ENCODE results near the gene PTPRT.

The PTPRT gene

DNA sequence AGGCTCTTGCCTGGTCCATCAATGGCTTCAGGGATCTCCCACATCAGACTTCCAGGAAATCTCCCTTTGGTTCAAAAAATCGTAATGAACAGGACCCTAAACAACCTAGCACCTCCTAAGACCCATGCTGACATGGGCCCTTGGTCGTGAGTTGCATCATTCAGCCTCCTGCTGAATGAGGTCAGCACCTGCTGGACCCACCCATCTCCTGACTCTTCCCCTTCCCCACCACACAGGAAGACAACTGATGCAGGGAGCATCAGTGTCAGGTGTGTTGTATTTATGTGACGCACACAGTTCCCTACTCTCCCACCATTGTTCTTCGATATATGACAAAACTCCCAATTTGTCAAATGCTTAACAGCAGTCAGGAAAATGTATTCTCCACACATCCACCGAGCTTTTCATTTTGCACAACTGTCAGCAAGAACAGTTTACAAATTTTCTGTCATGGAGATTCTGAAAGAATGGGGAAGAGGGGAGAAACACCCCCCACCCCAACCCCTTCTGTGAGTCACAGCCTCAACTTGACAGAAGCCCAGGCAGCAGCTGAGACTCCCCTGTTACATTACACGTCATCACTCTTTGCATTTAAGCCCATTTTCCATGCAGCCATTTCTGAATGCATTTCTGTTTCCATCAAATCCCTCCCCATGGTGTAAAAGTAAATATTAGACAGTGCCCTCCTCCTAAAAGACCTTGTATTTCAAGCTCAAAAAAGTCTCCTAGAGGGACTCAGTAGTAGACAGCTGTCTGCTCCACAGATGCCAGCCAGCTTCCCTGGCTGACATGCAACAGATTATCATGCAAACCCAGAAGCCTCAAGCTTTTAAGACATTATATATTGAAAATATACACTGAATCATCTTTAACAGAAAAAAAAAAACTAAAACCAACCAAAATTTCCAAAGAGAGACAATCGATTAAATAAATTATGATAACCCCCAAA, 577.5 kb downstream of the PTPRT start:
- DNase-seq (ENCODE audit: low spot score) = no peak

DNA sequence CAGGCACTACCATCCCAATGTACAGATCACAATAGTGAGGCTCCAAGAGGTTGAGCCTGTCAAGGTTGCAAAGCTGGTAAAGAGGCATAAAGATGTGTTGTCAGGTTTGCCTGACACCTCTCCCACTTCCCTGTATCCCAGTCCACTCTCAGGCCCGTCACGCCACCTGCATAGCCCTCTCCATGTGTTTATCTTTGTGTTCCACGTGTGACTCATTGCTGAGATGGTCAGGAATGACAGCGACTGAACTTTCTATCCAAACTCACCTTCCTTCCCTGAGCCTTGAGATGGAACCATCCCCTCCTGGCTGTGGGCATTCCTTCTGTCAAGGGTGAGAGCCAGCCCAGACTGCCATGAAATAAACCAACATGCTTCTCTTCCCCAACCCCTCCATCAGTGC, 578.3 kb downstream of the PTPRT start:
- no peak for DNase-seq (ENCODE audit: low spot score)

DNA sequence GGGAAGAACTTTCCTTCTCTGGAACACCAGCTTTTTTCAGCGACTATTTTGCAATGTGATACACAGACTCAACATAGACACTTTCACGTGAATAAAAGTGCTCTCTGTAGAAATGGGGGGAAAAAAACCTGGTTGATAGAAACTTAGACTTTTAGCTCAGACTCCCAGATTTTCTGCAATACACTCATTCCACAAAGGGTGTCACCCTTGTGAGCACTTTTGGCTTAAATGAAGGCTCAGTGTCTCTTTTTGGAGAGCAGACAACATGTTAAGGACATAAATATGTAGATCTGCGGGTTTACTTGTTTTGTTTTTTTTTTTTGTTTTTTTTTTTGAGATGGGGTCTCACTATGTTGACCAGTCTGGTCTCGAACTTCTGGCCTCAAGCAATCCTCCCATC, 579.6 kb downstream of the PTPRT start:
- DNase-seq (ENCODE audit: low spot score) = no peak

DNA sequence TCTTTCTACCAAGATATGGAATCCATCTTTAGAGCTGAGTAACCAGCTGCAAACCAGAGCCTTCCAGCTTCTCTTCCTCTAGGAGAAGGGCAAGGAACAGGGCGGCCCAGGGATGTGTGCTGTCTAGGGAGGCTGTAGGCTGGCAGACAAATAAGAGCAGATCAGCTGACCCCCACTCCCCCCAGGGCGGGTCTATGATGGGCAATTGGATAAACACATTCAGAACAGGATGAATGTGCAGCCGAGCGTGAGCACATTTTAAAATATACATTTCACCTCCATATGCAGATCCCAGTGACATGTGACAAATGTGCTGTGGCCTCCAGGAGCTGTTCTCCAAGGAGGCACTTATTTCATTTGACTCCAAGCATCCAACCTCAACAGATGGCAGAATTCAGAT, 580.1 kb downstream of the PTPRT start:
- no peak for DNase-seq (ENCODE audit: low spot score)

DNA sequence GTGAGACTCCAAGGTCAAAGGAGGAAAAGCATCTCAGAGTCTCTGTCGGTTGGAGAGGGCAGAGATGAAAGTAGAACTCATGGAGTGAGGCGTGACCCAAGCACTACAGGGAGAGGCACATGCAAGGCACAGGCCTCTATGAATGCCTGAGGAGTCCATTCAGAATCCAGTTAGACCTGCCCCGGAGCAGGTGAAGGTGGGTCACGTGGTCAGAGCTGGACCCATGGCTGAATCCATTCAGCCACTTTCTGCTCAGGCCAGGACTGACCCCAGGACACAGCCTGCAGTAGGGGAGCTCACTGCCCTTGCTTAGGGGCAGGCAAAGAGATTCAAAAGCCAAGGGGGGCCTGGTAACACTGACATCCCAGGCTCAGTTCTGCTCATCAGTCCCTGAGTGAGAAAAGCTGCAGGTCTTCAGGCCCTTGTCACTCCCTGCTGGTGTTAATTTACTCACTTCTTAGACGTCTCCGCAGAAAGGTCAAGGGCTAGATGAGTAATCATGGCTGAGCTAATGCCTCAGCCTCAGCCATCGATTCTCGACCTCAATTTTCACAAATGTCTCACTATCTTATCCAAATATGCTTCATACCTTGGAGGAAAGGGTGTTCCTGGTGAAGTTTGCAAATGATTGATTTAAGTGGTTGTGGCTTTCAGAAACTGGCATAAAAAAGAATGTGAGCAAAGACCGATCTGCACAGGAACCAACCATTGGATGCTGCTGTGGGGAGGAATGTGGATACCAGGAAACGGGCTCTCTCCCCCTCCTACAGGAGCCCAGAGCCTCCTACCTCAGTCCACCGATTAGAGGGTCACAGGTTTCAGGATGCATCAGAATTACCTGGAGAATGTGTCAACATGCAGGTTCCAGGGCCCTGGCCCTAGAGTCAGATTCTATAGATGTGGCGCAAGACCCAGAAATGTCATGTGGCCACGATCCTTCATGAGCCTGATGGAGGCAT, 584.4 kb downstream of the PTPRT start:
- DNase-seq (ENCODE audit: low spot score) = no peak

DNA sequence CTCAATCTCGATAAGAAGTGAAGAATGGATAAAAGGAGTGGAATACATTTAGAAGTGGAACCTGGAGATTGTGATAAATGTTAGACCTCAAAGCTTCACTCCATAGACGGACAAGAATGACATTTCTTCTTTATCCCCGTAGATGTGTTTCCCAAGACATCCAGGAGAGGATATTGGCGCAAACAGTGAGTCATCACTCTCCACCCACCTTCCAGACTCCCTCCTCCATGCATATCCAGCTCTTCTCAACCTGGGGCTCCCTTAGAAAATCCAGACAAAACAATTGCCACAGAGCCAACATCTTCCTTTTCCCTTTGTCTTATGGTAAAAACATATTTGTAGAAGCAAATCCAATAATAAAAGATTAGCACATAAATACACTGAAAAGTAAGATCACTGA, 586.1 kb downstream of the PTPRT start:
- DNase-seq (ENCODE audit: low spot score) = no peak

DNA sequence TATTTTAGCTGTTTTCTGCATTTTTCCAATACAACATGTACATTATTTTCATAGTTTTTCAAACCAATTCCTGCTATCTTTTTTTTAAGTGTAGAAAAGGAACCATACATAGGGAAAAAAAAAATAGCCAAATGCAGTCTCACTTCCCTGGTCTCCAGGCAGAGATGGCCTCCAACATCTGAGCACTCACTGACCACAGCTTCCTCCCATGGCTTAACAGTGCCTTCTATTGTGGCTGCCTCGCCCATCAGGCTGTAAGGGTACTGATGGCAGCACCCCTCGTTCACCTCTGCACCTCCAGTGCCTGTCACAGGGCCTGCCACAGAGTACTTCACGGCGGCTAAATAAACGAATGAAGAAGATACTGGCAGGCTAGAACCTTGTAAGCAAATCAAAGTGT, 591.1 kb downstream of the PTPRT start:
- no peak for DNase-seq (ENCODE audit: low spot score)

DNA sequence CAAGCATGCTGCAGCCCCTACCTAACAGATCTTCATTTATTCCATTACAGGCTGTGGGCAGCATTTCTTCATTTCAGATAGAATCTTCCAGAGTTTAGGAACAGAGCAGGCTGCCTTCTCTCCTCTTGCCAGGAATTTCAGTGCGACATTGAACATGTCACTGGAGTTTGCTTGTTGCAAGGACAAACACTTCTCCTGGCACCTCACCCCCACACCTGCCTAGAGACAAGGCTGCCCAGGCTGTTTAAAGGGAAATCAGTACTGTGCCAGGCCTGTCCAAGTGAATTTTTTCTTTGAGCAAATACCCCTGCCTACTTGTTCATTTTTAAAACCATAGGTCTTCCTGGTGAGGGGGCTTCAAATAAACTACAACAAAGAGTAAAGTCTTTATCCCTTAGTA, 594.1 kb downstream of the PTPRT start:
- no peak for DNase-seq (ENCODE audit: low spot score)

DNA sequence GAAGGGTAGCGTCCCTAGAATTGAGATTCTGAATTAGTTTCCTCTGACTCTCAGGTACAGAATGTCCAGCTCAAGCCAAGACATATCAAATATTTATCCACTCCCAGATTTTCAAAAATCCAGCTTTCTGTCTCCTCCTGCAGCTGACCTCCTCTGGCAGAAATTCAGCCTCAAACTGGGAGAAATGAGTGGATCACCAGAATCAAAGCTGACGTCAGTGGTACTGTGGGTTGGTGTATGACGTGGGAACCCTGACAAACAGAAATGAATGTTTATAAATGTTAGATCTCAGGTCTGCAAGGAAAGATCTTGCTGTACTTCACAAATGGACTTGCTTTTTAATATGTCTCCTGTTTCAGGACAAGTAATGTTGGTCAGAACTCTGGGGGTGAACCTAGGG, 595.0 kb downstream of the PTPRT start:
- DNase-seq (ENCODE audit: low spot score) = no peak

DNA sequence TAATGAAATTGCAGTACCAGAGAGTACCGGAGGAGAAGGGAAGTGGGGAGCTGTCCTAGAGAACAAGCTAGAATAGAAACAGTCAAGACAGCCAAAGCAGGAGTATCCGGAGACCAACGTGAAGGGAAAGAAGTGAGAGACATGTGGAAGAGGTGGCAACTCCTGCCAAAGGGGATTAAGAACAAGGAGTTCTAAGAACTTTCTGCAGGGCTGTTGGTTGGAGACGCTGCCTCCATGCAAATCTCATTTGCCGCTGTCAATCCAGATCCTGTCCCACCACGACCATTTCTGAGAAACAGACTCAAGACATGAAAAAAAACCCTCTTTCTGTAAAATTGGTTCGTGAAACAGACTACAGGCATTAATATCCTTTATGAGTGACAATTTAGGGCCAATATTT, 595.7 kb downstream of the PTPRT start:
- DNase-seq (ENCODE audit: low spot score) = no peak

DNA sequence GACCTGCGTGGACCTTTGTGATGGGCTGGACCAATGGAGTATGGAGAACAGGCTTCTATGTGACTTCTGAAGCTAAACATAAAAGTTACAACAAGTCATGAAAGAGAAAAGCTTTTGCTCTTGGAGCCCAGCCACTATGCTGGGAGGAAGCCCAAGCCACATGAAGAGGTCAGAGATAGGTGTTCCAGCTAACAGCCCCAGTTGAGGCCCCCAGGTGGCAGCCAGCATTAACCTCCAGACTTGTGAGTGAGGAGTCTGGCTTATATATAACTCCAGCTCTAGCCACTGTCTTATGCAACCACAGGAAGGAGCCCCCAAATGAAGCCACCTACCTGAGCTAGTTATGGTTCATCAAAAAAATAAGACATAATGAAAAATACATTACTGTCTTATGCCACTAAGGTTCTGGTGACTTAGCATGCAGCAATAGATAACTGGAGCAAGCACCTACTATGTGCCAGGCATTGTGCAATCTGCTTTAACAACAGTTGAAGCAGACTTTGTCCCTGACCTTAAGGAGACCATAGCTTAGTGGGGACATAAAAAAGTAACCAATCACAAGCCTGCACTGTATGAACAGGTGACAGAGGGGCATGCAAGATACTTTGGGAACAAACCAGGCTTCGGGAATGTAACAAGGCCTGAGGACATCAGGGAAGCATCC, 599.6 kb downstream of the PTPRT start:
- DNase-seq (ENCODE audit: low spot score) = no peak

DNA sequence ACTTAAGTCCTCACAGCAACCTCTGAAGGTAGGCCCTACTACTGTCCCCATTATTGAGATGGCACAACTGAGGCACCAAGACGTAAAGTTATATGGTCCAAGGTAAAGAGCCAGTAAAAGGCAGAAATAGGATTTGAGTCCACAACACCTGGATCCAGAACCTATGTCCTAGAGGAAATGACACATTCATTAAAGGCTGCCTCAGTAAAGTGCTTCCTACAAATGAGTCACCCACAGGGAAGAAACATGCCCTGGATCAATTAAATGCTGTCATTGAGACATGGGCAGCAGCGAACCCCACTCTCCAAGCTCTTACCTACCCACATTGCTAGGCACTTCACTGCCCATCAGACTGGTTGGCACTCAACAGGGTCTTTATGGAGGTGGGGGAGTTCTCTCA, 600.9 kb downstream of the PTPRT start:
- DNase-seq (ENCODE audit: low spot score) = no peak

DNA sequence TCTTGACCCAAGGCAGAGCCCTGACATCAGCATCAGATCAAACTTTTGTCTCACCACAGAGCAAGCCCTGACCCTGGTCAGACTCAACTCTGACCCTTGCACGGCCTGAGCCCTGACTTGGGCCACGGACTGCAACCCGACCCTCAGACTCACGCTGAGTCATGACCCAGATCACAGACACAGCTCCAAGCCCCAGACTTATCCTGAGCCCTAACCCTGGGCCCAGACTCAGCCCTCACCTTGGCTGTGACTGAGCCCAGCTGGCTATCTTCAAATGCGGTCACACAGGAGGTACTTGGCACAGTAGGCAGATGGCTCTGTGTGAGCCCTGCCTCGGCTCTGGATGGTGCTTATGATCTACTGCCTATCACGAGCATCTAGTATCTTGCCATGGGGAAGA, 602.3 kb downstream of the PTPRT start:
- DNase-seq (ENCODE audit: low spot score) = no peak

DNA sequence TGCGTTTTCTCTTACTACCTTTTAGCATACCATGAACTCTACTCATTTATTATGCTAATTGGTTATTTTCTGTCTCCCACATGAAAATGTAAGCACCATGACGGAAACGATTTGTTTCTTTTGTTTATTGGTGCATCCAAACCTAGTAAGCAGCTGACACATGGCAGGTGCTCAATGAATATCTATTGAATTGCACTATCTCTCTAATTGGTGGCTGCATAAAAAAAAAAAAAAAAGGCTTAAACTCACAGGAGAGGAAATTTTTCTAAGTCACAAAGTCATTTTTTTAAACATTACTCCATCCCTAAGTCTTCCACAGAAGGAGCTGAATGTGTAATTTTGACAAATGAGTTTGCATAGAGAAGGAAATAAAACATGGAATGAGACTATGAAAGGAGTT, 608.4 kb downstream of the PTPRT start:
- no peak for DNase-seq (ENCODE audit: low spot score)

DNA sequence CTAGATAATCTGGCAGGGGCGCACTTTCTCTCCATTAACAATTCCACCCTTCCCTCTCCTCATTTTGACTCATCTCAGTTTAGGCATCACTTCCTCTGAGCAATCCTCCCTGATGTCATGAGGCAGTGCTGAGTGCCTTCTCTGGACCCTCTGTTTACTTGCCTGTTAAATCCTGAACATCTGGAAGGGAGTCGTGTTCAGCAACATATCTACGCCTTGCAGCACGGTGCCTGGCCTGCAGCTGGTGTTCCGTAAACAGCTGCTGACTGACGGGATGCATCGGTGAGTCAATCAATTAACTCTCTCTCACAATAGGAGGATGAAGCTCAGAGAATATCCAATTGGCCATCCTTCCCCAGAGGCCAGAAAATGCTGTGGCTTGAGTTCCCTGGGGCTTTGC, 613.5 kb downstream of the PTPRT start:
- DNase-seq (ENCODE audit: low spot score) = no peak

DNA sequence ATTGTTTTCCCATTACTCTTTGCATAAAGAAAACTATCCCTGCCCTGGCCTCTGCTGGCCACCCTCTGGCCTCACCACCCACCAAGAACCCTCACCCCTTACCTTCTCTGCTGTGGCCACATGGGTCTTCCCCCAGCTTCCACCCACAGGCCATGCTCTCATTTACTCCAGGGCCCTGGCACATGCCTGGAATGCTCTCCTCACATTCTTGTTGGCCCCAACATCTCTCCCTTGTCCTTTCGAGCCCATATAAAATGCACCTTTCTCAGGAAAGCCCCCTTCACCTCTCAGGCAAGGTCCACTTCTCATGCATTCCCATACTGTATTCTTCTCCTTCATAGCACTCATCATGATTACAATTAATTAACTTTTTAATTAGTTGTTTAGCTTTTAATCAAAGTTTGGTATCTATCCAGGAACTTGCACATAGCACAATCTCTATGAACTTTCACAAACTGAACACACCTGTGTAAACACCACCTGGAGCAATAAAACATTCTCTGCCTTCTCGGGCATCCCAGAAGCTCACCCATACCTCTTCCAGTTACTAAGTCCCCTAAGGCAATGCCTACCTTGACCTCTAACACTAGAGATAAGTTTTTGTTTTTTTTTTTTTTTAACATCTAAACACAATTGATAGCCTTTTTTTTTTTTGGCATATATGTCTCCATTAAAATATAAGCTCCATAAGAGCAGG, 617.2 kb downstream of the PTPRT start:
- no peak for DNase-seq (ENCODE audit: low spot score)

DNA sequence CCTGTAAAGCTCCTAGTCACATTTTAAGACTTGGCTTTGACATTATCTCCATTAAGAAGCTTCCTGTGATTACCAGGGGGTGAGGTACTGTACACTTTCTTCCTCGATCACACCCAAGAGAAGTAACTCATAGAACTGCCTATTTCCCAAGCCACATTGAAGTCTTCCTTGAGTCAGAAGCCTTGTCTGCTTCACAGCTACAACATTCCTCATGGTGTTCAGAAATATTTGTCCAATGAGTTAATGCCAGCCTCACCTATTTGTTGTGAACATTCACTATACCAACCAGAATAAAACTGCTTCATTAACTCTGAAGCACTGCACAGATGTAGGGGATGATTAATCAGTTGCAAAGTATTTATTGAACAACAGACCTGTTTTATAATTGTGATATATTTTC, 622.3 kb downstream of the PTPRT start:
- DNase-seq (ENCODE audit: low spot score) = no peak

DNA sequence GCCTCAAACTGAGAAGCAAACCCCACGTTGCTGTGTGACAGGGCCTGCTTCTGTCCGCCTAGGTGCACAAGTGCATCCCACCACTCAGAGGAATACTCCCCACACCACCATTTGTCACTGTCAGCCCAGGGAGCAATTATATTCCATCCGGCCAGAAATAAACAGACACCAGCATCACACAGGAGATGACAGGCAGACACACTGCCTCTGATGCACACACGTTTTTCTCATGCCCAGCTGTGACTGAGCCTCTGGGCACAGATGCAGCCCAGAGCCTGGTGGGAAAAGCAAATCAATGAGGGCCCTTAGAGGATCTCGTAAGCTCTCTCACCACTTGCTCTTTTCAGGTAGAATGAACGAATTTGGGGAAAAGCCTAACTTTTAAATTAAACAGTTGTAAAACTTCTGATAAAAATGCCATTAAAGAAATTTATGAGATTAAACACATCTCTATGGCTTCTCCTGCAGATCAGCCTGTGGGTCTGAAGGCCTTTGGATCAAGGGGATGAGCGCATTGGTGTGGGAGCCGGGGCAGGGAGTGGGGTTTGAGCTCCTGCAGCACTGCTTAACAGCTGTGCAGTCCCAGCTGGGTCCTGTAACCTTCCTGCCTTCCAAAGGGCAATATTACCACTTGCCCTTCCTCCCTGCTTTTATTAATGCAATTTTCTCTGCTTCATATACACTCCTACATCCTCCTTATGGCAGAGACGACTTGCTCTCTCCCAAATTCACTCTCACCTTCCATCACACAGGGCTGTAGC, 624.3 kb downstream of the PTPRT start:
- no peak for DNase-seq (ENCODE audit: low spot score)

DNA sequence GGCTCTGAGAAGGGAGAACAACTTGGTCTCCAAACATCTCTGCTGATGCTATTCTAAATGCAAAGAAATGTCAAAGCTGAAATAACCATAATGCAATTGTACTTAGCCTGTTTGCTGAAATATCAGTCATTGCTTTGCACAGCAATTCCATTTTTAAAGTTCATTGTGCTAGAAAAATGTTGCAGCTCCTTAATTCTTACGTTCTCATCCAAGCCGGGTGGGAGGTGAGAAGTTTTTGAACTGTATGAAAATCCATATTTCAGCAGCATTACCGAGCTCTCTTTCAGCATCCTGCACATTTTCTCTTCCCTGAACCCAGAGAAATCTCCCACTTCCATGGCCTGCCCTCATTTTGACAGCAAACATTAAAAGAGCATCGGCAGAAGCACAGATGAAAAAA, 630.0 kb downstream of the PTPRT start:
- DNase-seq (ENCODE audit: low spot score) = no peak

DNA sequence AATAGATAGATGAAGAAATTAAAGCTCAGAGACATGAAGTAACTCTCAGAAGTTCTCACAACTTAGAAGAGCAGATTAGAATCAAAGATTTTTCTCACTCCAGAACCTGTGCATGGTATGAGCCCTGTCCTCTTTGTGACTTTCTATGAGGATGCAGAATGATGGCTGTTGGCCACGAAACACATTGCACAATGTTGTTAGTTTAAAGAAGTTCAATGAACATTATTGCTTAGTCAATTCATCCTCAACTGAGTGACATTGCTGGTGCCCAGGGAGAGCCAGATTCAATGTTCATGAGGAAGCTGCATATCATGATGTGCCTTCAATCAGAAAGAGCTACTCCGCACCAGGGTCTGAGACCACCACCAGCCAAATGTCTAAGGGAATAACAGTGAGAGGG, 633.1 kb downstream of the PTPRT start:
- DNase-seq (ENCODE audit: low spot score) = no peak

DNA sequence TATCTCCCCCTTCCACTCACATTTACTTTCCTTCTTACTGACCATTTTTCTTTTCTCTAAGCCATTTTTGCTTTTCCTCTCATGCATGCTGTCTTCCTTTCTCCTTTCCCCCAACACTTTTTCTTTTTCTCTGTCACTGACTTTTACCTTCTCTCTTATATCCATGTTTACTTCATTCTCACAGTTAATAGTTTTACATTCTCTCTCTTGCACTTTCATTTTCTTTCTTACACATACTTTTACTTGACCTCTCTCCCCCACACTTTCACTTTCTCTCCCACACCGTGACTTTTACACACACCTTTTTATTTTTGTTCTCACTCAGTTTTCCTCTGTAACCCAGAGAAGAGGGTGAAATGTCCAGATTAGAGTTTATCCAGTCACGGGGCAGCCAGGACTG, 636.3 kb downstream of the PTPRT start:
- no peak for DNase-seq (ENCODE audit: low spot score)
